IPS-15b (cell line): ENCODE results near the gene EREG.
"Not testable (repeated sequence)": the region's sequence is repeated elsewhere in the genome, so short reads cannot be mapped to it uniquely, and the experiment has no call there.

Experiments
- H3K27me3 ChIP-seq: one replicate; pipeline ENCODE4 v1.6.1; 2013; ENCODE audit warnings: low read length; ENCODE audit not compliant: control insufficient read depth, insufficient read depth
- H3K36me3 ChIP-seq: one replicate; pipeline ENCODE4 v1.6.1; 2013; ENCODE audit warnings: low read length; ENCODE audit not compliant: control insufficient read depth, insufficient read depth
- H3K4me1 ChIP-seq: one replicate; pipeline ENCODE4 v1.6.1; 2013; ENCODE audit warnings: mild to moderate bottlenecking, low read length; ENCODE audit not compliant: control insufficient read depth, insufficient read depth
- H3K4me3 ChIP-seq: one replicate; pipeline ENCODE4 v1.5.1; 2013; ENCODE audit warnings: low read depth, low read length
- H3K9ac ChIP-seq: one replicate; pipeline ENCODE4 v1.6.1; 2013; ENCODE audit warnings: low read depth, mild to moderate bottlenecking, low read length
- H3K9me3 ChIP-seq: one replicate; pipeline ENCODE4 v1.6.1; 2013; ENCODE audit warnings: mild to moderate bottlenecking, low read length; ENCODE audit not compliant: control insufficient read depth, insufficient read depth

Gene EREG

DNA sequence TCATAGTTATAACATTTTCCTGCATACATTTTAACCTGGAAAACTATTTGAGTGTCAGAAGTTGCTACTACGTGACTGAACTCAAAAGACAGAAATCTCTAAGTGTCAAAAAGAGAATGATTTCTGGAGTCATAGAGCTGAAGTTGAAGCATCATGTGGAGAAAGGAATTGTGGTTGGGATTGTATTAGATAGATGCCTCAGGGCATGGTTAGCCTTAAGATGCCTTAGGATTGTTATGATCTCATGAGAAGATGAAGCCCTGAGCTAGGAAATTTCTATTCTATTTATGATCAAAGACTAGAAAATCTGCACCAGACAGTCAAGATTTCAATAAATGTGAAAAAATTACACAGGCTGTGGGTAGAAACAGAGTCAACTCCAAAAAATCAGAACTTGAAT lies 36.4 kb upstream of the EREG start:
- no peaks in the 10 kb centered on the region for H3K9me3 ChIP-seq
- no peaks in the 10 kb centered on the region for H3K27me3 ChIP-seq
- no peaks in the 10 kb centered on the region for H3K4me1 ChIP-seq
- H3K9ac ChIP-seq, result no peak overlapping the region
- no peak overlapping the region for H3K4me3 ChIP-seq
- no peaks in the 10 kb centered on the region for H3K36me3 ChIP-seq

DNA sequence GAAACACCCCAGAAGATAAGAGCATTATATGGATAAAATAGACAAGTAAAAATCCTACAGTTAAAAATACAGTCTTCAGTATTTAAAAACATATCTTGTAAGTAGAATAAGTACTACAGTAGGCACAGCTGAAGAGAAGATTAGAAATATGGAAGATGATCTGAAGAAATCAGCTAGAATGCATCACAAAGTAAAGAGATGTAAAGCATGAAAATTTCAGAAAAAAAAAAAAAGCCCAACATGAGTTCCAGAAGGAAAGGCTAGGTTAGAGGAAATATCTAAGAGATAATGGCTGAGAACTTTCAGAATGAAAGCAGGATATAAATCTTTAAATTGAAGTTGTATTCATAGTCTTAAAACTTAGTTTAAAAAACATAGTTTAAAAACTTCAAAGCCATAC lies 35.6 kb upstream of the EREG start:
- no peaks in the 10 kb centered on the region for H3K36me3 ChIP-seq
- no peaks in the 10 kb centered on the region for H3K9me3 ChIP-seq
- no peaks in the 10 kb centered on the region for H3K4me1 ChIP-seq
- no peak overlapping the region for H3K4me3 ChIP-seq
- H3K9ac ChIP-seq, result no peak overlapping the region
- no peaks in the 10 kb centered on the region for H3K27me3 ChIP-seq

DNA sequence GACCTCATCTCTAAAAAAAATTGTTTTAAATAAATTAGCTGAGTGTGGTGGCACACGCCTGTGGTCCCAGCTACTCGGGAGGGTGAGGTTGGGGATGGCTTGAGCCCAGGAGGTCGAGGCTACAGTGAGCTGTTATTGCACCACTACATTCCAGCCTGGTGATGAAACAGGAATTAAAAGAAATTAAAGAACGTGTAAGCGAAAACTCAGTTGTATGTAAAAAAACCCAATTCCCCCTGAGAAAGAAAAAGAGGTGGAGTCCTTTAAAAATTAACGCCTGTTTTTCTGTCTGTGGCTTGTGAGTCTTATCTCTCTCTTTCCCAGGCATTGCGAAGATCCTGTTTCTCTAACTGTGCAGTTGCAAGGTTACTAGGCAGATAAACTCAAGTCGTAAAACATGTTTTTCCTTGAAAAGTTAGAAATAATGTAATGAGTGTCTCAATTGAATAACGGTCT lies 34.6 kb upstream of the EREG start:
- no peaks in the 10 kb centered on the region for H3K9me3 ChIP-seq
- no peak overlapping the region for H3K9ac ChIP-seq
- no peak overlapping the region for H3K4me3 ChIP-seq
- no peaks in the 10 kb centered on the region for H3K36me3 ChIP-seq
- H3K4me1 ChIP-seq, result no peaks in the 10 kb centered on the region
- H3K27me3 ChIP-seq, result no peaks in the 10 kb centered on the region

DNA sequence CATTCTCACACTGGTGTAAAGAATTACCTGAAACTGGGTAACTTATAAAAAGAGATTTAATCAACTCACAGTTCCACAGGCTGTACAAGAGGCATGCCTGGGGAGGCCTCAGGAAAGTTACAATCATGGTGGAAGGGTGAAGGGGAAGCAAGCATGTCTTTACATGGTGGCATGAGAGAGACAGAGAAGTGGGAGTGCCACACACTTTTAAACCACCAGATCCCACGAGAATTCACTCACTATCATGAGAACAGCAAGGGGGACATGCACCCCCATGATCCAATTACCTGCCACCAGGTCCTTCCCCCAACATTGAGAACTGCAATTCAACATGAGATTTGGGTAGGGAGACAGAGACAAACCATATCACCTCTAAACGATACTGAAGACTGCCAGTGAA lies 33.7 kb upstream of the EREG start:
- Histone ChIP-seq H3K27me3 (no peaks in the 10 kb centered on the region), H3K4me1 (no peaks in the 10 kb centered on the region), H3K9ac (no peak overlapping the region), H3K36me3 (no peaks in the 10 kb centered on the region), H3K4me3 (no peak overlapping the region), H3K9me3 (no peaks in the 10 kb centered on the region)

DNA sequence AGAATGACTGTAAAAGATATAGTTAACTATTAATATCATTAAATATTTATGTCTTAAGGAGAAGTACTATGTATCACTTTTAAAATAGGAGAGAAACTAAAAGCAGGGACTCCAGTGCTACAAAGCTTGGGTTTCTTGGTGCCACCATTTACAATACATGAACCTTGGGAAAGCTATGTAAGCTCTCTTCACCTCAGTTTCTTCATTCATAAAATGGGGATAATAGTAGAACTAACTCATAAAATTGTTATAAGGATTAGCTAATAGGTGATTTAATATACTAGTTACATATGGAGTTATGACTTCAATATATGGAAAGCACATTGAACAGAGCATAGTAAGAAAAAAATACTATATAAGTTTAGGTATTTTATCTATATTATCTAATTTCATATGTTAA lies 33.0 kb upstream of the EREG start:
- no peak overlapping the region for H3K4me3 ChIP-seq
- no peak overlapping the region for H3K9ac ChIP-seq
- no peaks in the 10 kb centered on the region for H3K9me3 ChIP-seq
- no peaks in the 10 kb centered on the region for H3K27me3 ChIP-seq
- no peaks in the 10 kb centered on the region for H3K4me1 ChIP-seq
- H3K36me3 ChIP-seq, result no peaks in the 10 kb centered on the region

DNA sequence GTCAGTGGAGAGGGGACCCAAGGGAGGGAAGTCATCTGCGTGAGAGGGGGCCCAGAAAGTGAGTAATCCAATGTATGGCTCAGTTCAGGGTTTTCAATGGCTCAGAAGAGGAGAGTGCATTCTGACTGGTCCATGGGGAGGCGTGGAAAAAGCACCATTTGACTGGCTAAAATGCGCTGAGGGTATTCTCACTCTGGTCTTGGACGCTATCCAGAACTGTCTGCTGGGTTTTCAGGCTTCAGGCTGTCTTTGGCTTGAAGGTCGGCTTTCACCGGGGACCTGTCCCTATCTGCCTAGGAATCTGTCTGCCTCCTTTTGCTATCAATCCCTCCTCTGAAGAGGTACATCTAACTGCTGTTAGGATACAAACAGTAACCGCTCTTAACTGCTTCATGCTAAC lies 30.3 kb upstream of the EREG start:
- no peaks in the 10 kb centered on the region for H3K36me3 ChIP-seq
- no peaks in the 10 kb centered on the region for H3K27me3 ChIP-seq
- no peak overlapping the region for H3K4me3 ChIP-seq
- H3K4me1 ChIP-seq, result no peaks in the 10 kb centered on the region
- H3K9ac ChIP-seq, result no peak overlapping the region
- H3K9me3 ChIP-seq, result no peaks in the 10 kb centered on the region

DNA sequence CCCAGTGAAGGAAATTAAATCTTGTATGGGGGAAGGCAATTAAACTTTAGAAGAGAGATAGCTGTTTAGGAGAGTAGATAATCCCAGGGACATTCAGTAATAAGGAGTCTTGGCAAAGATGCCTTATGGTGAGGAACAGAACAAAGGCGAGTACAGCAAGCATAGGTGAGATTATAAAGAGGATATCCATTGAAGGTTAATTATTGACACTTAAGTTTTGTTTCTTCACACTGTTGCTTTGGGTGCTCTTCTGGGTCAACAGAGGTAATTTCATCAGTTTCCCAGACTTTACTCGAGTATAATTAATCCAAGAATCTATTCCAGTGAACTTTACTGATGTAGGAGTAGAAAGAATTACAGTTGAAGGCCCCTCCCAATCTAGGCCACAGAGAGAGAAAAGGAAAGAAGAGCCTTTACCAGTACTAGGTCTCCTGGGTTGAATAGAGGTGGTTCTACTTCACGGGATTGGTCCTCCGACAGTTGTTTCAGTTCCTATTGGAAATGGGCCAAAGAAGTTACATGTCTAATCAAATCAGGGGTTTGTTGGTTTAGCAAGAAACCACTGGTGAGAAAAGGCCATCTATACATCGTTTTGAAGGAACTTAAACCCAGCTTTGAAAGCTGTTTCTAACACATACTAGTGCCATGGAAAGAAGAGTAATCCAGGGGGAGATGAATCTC lies 29.5 kb upstream of the EREG start:
- Histone ChIP-seq H3K9me3 (no peaks in the 10 kb centered on the region), H3K4me1 (no peaks in the 10 kb centered on the region), H3K27me3 (no peaks in the 10 kb centered on the region), H3K4me3 (no peak overlapping the region), H3K9ac (no peak overlapping the region), H3K36me3 (no peaks in the 10 kb centered on the region)

DNA sequence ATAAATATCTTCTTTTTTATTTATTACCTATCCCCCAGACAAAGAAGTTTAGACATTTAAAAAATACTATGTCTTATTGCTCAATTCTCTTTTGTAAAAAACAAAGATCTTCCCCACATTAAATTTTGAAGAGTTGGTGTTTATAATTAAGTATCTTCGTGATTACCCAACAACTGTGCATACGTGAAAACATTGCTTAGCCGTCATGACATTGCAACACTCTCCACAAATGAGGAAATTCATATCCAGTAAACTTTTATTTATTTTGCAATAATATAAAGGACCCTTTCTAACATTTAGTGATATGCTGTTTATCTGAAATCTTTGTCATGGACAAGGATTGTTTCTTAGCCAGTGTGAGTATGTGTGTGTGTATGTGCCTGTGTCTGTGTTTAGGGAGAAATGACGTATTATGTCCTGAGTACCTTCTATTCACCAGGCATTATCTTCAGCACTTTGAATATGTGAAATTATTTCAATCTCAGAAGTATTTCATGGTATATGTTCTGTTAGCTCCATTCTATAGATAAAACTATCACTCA lies 26.1 kb upstream of the EREG start:
- no peak overlapping the region for H3K4me3 ChIP-seq
- no peaks in the 10 kb centered on the region for H3K4me1 ChIP-seq
- H3K9me3 ChIP-seq, result no peaks in the 10 kb centered on the region
- H3K9ac ChIP-seq, result no peak overlapping the region
- H3K27me3 ChIP-seq, result no peaks in the 10 kb centered on the region
- H3K36me3 ChIP-seq, result peaks cover 1% of the 10 kb centered on the region

DNA sequence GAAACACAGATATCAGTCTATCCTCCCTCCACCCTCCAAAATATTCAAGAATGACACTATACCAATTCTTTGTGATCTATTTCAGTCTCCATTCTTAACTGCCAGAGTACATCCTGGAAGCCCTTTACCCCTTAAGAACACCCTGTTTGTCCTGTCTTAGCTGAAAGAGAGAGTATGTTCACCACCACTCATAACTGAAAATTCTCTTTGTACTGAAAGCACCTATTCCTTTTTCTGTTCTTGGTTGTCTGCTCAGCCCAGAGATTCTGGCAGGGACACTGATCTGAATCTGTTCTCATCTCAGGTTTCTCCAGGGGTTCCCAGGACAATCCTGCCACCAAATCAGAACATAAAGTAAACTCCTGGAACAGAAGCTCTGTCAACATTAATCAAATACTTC lies 25.4 kb upstream of the EREG start:
- Histone ChIP-seq H3K4me1 (no peaks in the 10 kb centered on the region), H3K36me3 (peaks cover 2% of the 10 kb centered on the region), H3K9me3 (no peaks in the 10 kb centered on the region), H3K4me3 (no peak overlapping the region), H3K27me3 (no peaks in the 10 kb centered on the region), H3K9ac (no peak overlapping the region)

DNA sequence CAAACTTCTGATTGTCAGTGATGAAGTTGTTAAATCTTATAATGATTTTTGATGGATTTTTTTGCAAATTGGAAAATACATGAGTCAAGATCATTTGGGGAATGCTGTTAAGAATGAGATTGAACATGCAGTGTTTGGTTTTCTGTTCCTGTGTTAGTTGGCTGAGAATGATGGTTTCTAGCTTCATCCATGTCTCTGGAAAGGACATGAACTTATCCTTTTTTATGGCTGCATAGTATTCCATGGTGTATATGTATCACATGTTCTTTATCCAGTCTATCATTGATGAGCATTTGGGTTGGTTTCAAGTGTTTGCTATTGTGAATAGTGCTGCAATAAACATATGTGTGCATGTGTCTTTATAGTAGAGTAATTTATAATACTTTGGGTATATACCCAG lies 24.5 kb upstream of the EREG start:
- not testable (repeated sequence) for H3K27me3 ChIP-seq, H3K9ac ChIP-seq, H3K4me1 ChIP-seq

DNA sequence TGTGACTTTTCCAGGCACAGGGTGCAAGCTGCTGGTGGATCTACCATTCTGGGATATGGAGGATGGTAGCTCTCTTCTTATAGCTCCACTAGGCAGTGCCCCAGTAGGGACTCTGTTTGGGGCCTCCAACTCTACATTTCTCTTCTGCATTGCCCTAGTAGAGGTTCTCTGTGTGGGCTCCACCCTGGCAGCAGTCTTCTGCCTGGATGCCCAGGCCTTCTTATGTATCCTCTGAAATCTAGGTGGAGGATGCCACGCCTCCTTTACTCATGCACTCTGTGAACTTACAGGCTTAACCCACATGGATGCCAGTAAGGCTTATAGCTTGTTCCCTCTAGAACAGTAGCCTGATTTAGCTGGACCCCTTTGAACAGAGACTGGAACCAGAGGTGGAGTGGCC lies 20.9 kb upstream of the EREG start:
- H3K9me3 ChIP-seq, result no peaks in the 10 kb centered on the region

More for the DNA sequence above, 24.5 kb upstream of the EREG start:
- H3K4me3 ChIP-seq, H3K9me3 ChIP-seq, H3K36me3 ChIP-seq: not testable (repeated sequence)

DNA sequence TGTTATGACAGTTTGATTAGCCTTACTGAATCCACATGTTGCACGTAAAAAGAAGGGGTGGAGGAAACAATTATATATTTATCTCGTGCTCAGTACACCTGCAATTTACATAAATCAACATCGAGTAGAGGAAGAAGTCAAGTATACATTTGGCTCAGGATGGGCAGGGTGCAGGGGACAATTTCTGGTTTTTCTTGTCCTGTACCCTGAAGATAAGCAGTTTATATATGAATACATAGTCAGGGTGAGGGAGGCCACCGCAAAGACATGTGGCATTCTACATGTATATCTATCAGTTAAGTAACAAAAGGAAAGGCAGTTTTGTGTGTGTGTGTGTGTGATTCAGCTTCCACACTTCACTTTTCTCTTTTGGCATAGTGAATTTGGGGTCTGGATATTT lies 11.1 kb upstream of the EREG start:
- Histone ChIP-seq H3K4me1 (no peaks in the 10 kb centered on the region), H3K27me3 (no peaks in the 10 kb centered on the region), H3K4me3 (no peak overlapping the region), H3K9ac (no peak overlapping the region), H3K9me3 (no peaks in the 10 kb centered on the region), H3K36me3 (no peaks in the 10 kb centered on the region)

More for the DNA sequence above, 20.9 kb upstream of the EREG start:
- no peaks in the 10 kb centered on the region for H3K4me1 ChIP-seq
- H3K27me3 ChIP-seq, result no peaks in the 10 kb centered on the region
- peaks cover 2% of the 10 kb centered on the region for H3K36me3 ChIP-seq
- H3K9ac ChIP-seq, result no peak overlapping the region
- H3K4me3 ChIP-seq, result no peak overlapping the region
